HepG2 (cell line): ENCODE measurements around the gene CCDC38. TPM values are rescaled to one million over a fixed set of nuclear protein-coding genes. Genes with fewer than 3 reads are reported as not detected.
A peak's percentile ranks its signal among the peaks of the same experiment; 100 is the strongest.

Source experiments
- ATAC-seq: fragments of 200-7000 bp; cut with Tn5 transposase; 3 replicates; pipeline ENCODE4 v1.9.1; 2020; ENCODE audit warnings: mild to moderate bottlenecking, moderate library complexity
- BruUV-seq: library from RNA; stranded (reverse); fragments of 400-500 nt; replicated peaks from 2 replicates; lab custom pipeline; 2021; lab: Mats Ljungman, UMichigan
- CTCF ChIA-PET: fragments of 300-600 bp; formaldehyde crosslinking; extraction: SDS; loops from one replicate; lab custom pipeline; 2021; ENCODE audit warnings: low total read pairs, inconsistent platforms, low intra/inter-chr PET ratio; lab: Yijun Ruan, JAX
- POLR2A ChIA-PET: fragments of 350-600 bp; sonication (Branson Sonifier 250); formaldehyde crosslinking; loops from one replicate; lab custom pipeline; 2020; ENCODE audit warnings: antibody characterized with exemption, inconsistent platforms; lab: Yijun Ruan, JAX
- DNase-seq: peaks from one replicate; pipeline ENCODE4 v3.0.0-alpha.2; 2015; ENCODE audit warnings: low spot score
- FAIRE-seq: peaks from 3 replicates; lab custom pipeline; 2011; peaks lifted over from hg19 to GRCh38; lab: Jason Lieb, UNC
- H2AFZ ChIP-seq: one replicate; pipeline ENCODE4 v1.6.1; 2011; ENCODE audit warnings: low read length, inconsistent platforms
- H3K27ac ChIP-seq: fragments of 300-600 bp; 3 replicates; pipeline ENCODE4 v1.8.0; 2011; ENCODE audit warnings: mixed run types, mild to moderate bottlenecking, mixed read lengths, low read length, inconsistent platforms; ENCODE audit not compliant: insufficient read depth; ENCODE audit errors: extremely low read length
- H3K27me3 ChIP-seq, 2 experiments: fragments of 200-600 bp in 1 of 2; 2 replicates in 1 of 2; 3 replicates in 1 of 2; pipeline versions ENCODE4 v1.6.0 to v1.8.0; 2011; ENCODE audit warnings: low read length in 2 of 2, mild to moderate bottlenecking in 2 of 2, moderate library complexity in 2 of 2, inconsistent platforms in 1 of 2; ENCODE audit not compliant: insufficient read depth in 2 of 2, control insufficient read depth in 1 of 2
- H3K36me3 ChIP-seq, 2 experiments: fragments of 200-600 bp in 1 of 2; replicated peaks in 1 of 2; 2 replicates in 1 of 2; 3 replicates in 1 of 2; pipeline versions ENCODE4 v1.5.1 to v1.8.0; 2011; ENCODE audit warnings: low read length in 2 of 2, inconsistent platforms in 1 of 2; ENCODE audit not compliant: insufficient read depth in 2 of 2, control insufficient read depth in 1 of 2
- H3K4me1 ChIP-seq: 2 replicates; pipeline ENCODE4 v1.5.1; 2012; ENCODE audit warnings: low read length, inconsistent platforms; ENCODE audit not compliant: insufficient read depth
- H3K4me2 ChIP-seq: 2 replicates; pipeline ENCODE4 v1.6.0; 2011; ENCODE audit warnings: low read depth, low read length, inconsistent platforms
- H3K4me3 ChIP-seq, 3 experiments: fragments of 200-600 bp in 1 of 3; sonication (generic), shearing (Covaris generic) in 1 of 3; replicated peaks in 1 of 3; 2 replicates each; pipeline ENCODE4 v1.5.1; 2011 to 2016; ENCODE audit warnings: low read length in 3 of 3, inconsistent platforms in 2 of 3, low read depth in 2 of 3, mild to moderate bottlenecking in 2 of 3, control low read depth in 1 of 3, mixed read lengths in 1 of 3; ENCODE audit not compliant: insufficient read depth in 1 of 3
- H3K79me2 ChIP-seq: one replicate; pipeline ENCODE4 v1.6.1; 2011; ENCODE audit warnings: low read length, inconsistent platforms; ENCODE audit not compliant: insufficient read depth
- H3K9ac ChIP-seq: 2 replicates; pipeline ENCODE4 v1.6.0; 2011; ENCODE audit warnings: mild to moderate bottlenecking, low read depth, low read length, inconsistent platforms; ENCODE audit not compliant: insufficient read depth
- H3K9me3 ChIP-seq: 2 replicates; pipeline ENCODE4 v1.5.1; 2012; ENCODE audit warnings: mild to moderate bottlenecking, low read length
- H4K20me1 ChIP-seq: 2 replicates; pipeline ENCODE4 v1.6.0; 2011; ENCODE audit warnings: inconsistent platforms, mild to moderate bottlenecking, low read length, moderate library complexity; ENCODE audit not compliant: insufficient read depth
- CC2D1A ChIP-seq: sonication (generic); formaldehyde crosslinking; IDR thresholded peaks from 2 replicates; pipeline ENCODE4 v1.8.1; 2023; ENCODE audit warnings: mild to moderate bottlenecking, missing genetic modification reagents
- CEBPG ChIP-seq: IDR thresholded peaks from 2 replicates; pipeline ENCODE4 v1.6.1; 2016
- ERF ChIP-seq: IDR thresholded peaks from 2 replicates; pipeline ENCODE4 v1.6.1; 2018; ENCODE audit warnings: missing biosample characterization, missing genetic modification reagents
- IRX3 ChIP-seq: sonication (generic); formaldehyde crosslinking; IDR thresholded peaks from 2 replicates; pipeline ENCODE4 v1.8.1; 2023; ENCODE audit warnings: mild to moderate bottlenecking, low read depth, missing genetic modification reagents, borderline replicate concordance
- RBFOX2 ChIP-seq: fragments of 200-400 bp; formaldehyde crosslinking; IDR thresholded peaks from 2 replicates; pipeline ENCODE4 v1.6.1; 2017; ENCODE audit warnings: low read depth, mild to moderate bottlenecking, low read length
- SRSF1 ChIP-seq: fragments of 200-400 bp; formaldehyde crosslinking; optimal IDR thresholded peaks from 2 replicates; pipeline ENCODE3; 2017; ENCODE audit warnings: mild to moderate bottlenecking, low read depth, low read length, moderate library complexity
- ZNF121 ChIP-seq: sonication (generic); formaldehyde crosslinking; IDR thresholded peaks from 2 replicates; pipeline ENCODE4 v1.5.0; 2020; ENCODE audit warnings: mild to moderate bottlenecking, missing genetic modification reagents
- ZNF263 ChIP-seq: sonication (generic); formaldehyde crosslinking; IDR thresholded peaks from 2 replicates; pipeline ENCODE4 v1.4.0; 2020; ENCODE audit warnings: missing genetic modification reagents
- ZNF280B ChIP-seq: sonication (generic); formaldehyde crosslinking; IDR thresholded peaks from 2 replicates; pipeline ENCODE4 v1.5.0; 2020; ENCODE audit warnings: missing genetic modification reagents, mild to moderate bottlenecking, borderline replicate concordance
- ZNF460 ChIP-seq: sonication (generic); formaldehyde crosslinking; IDR thresholded peaks from 2 replicates; pipeline ENCODE4 v1.5.1; 2020; ENCODE audit warnings: missing genetic modification reagents, mild to moderate bottlenecking, borderline replicate concordance
- ZNF660 ChIP-seq: sonication (generic); formaldehyde crosslinking; IDR thresholded peaks from 2 replicates; pipeline ENCODE4 v1.5.1; 2020; ENCODE audit warnings: mild to moderate bottlenecking, low read depth, missing genetic modification reagents, borderline replicate concordance
- WGBS: methylation state at CpG from one replicate; pipeline ENCODE4 v1.1.6; 2017; ENCODE audit warnings: low lambda C conversion rate; 5-methylcytosine and 5-hydroxymethylcytosine counted together
- in situ Hi-C: cut with HindIII; loops from 2 replicates; pipeline ENCODE4 v1.10.0; 2017; ENCODE audit warnings: low pct_unique_long_range_greater_than_20kb; ENCODE audit not compliant: extremely low pct_ligation_motif_present
- intact Hi-C: fragments of 100-400 bp; cut with micrococcal nuclease; formaldehyde crosslinking; loops from one replicate; pipeline ENCODE4 v1.10.0; 2022; ENCODE audit not compliant: unreplicated experiment
- polyA plus RNA-seq, 8 experiments: library from polyadenylated mRNA; depleted of rRNA in 3 of 8; stranded (reverse) in 7 of 8; unstranded in 1 of 8; fragments of >200 nt; fragmentation: Illumina TruSeq in 4 of 8; extraction: Trizol in 4 of 8; gene quantifications; 2 replicates each; pipeline versions ENCODE4 v1.2.1 to v1.2.3, GENCODE V29; 2011 to 2016; ENCODE audit warnings: low read depth in 4 of 8, missing spikeins in 1 of 8, mixed read lengths in 1 of 8; ENCODE audit not compliant: insufficient read depth in 1 of 8
- total RNA-seq, 5 experiments: library from RNA; depleted of rRNA; stranded (reverse); fragments of >200 nt; fragmentation: Illumina TruSeq; extraction: Trizol; gene quantifications; 2 replicates each; pipeline ENCODE4 v1.2.3, GENCODE V29; 2016; ENCODE audit warnings: low read depth in 1 of 5

Gene CCDC38
- total and polyA plus RNA-seq, 2 of the 13 experiments (the other 11 are each of a cell fraction or from before 2014, with no cell fraction given) = 0.24 to 0.32 TPM

GRCh38 chr12:95862038-95862437 is 80.4 kb downstream of the CCDC38 start:
- TF ChIP-seq RBFOX2 (0 out of 2 replicates have a peak, but pooled peaks have one; percentile 8), ZNF660 (CRISPR knock-in tag) (no peak)
- TF ChIP-seq, all 625 proteins: peak for 1
- Histone ChIP-seq H3K36me3 (peaks cover 4 to 42% of the 10 kb centered on the region in 2 experiments), H3K4me2 (no peak overlapping the region), H3K9me3 (no peaks in the 10 kb centered on the region), H2AFZ (no peak overlapping the region), H4K20me1 (peaks cover 7% of the 10 kb centered on the region), H3K79me2 (peaks cover 58% of the 10 kb centered on the region), H3K9ac (no peak overlapping the region), H3K27ac (no peak overlapping the region), H3K4me3 (no peak overlapping the region), H3K4me1 (peaks cover 62% of the 10 kb centered on the region), H3K27me3 (no peaks in the 10 kb centered on the region; a peak in 1 of 5 replicates)
- CTCF ChIA-PET = no interaction called here
- ATAC-seq (no peak), DNase-seq (no peak), FAIRE-seq (no peak)
- WGBS = 95% methylated on average over 3 of the region's 3 CpGs
- no TSS peak for BruUV-seq
- POLR2A ChIA-PET = no interaction called here
- in situ Hi-C loops = no loop called here
- intact Hi-C loops = no loop called here

- 48% methylated on average over 10 of the region's 10 CpGs for WGBS
- TF ChIP-seq SRSF1 (no peak), RBFOX2 (peak; percentile 55; the same call in 1 of the 2 replicates), ZNF121 (CRISPR knock-in tag) (peak; percentile 54; the same call in 1 of the 2 replicates), ERF (CRISPR knock-in tag) (no peak), ZNF460 (CRISPR knock-in tag) (peak; percentile 67; the same call in 1 of the 2 replicates), CEBPG (CRISPR knock-in tag) (peak; percentile 65), IRX3 (CRISPR knock-in tag) (no peak), ZNF263 (peak; percentile 69; the same call in 1 of the 2 replicates), ZNF280B (CRISPR knock-in tag) (no peak), CC2D1A (CRISPR knock-in tag) (no peak)
Observed at GRCh38 chr12:95859947-95860850, 82.2 kb downstream of the CCDC38 start.

More at GRCh38 chr12:95859947-95860850, 82.2 kb downstream of the CCDC38 start:
- Histone ChIP-seq H3K27ac (peak overlapping the region; percentile 84), H3K9me3 (no peaks in the 10 kb centered on the region), H2AFZ (no peak overlapping the region), H3K4me1 (peaks cover 66% of the 10 kb centered on the region), H3K4me2 (peak overlapping the region; percentile 90), H3K4me3 (peak overlapping the region; percentile 84 to 87 (median 85)), H3K27me3 (no peaks in the 10 kb centered on the region; a peak in 1 of 5 replicates), H3K36me3 (peaks cover 4 to 30% of the 10 kb centered on the region in 2 experiments), H3K79me2 (peaks cover 58% of the 10 kb centered on the region), H4K20me1 (peaks cover 7% of the 10 kb centered on the region), H3K9ac (peak overlapping the region; percentile 90)
- no peak for ATAC-seq
- POLR2A ChIA-PET = interaction anchor here (0.6 kb wide), 1 partner anchor 1431 kb away, joined by 3 read pairs; no protein-coding TSS in a partner anchor
- CTCF ChIA-PET = no interaction called here
- no peak for FAIRE-seq
- intact Hi-C loops (loop anchor here (5.0 kb wide), 1 partner anchor 137 kb away; the partner anchor contains the start of gene HAL), in situ Hi-C loops (no loop called here)
- BruUV-seq = no TSS peak
- no peak for DNase-seq
